Skeletal muscle cell (primary cell): ENCODE measurements around the gene FADS3.
A peak's percentile ranks its signal among the peaks of the same experiment; 100 is the strongest.

Source experiments
- DNase-seq: peaks from one replicate; pipeline ENCODE4 v3.0.0-alpha.2; 2010; ENCODE audit warnings: low read depth
- H3K4me3 ChIP-seq: 2 replicates; pipeline ENCODE4 v1.5.1; 2011; ENCODE audit warnings: low read depth, mild to moderate bottlenecking, control low read depth, low read length, moderate library complexity

The FADS3 gene

GRCh38 chr11:61846362-61847020, 44.9 kb downstream of the FADS3 start:
- no peak overlapping the region for H3K4me3 ChIP-seq
- DNase-seq: no peak

- no peak for DNase-seq
- no peak overlapping the region for H3K4me3 ChIP-seq
Measured at GRCh38 chr11:61844909-61845565, 46.3 kb downstream of the FADS3 start.

GRCh38 chr11:61842528-61842820, 48.9 kb downstream of the FADS3 start:
- DNase-seq: no peak
- no peak overlapping the region for H3K4me3 ChIP-seq

GRCh38 chr11:61841636-61842527, 49.5 kb downstream of the FADS3 start:
- no peak for DNase-seq
- no peak overlapping the region for H3K4me3 ChIP-seq

- DNase-seq: no peak
- no peak overlapping the region for H3K4me3 ChIP-seq
Measured at GRCh38 chr11:61840371-61840770, 51.0 kb downstream of the FADS3 start.

GRCh38 chr11:61839742-61840141, 51.6 kb downstream of the FADS3 start:
- H3K4me3 ChIP-seq: no peak overlapping the region
- DNase-seq: no peak

GRCh38 chr11:61838921-61839320, 52.4 kb downstream of the FADS3 start:
- no peak overlapping the region for H3K4me3 ChIP-seq
- DNase-seq: no peak

GRCh38 chr11:61838501-61838900, 52.8 kb downstream of the FADS3 start:
- DNase-seq: no peak
- H3K4me3 ChIP-seq: no peak overlapping the region

- no peak overlapping the region for H3K4me3 ChIP-seq
- DNase-seq: no peak
Measured at GRCh38 chr11:61837411-61838005, 53.8 kb downstream of the FADS3 start.

GRCh38 chr11:61836193-61836592, 55.2 kb downstream of the FADS3 start:
- DNase-seq: no peak
- no peak overlapping the region for H3K4me3 ChIP-seq

- DNase-seq: peak; percentile 54
- no peak overlapping the region for H3K4me3 ChIP-seq
Measured at GRCh38 chr11:61834278-61835048, 56.9 kb downstream of the FADS3 start.

- no peak for DNase-seq
- H3K4me3 ChIP-seq: no peak overlapping the region
Measured at GRCh38 chr11:61833926-61834277, 57.4 kb downstream of the FADS3 start.

- no peak for DNase-seq
- no peak overlapping the region for H3K4me3 ChIP-seq
Measured at GRCh38 chr11:61833471-61833870, 57.9 kb downstream of the FADS3 start.

- DNase-seq: no peak
- no peak overlapping the region for H3K4me3 ChIP-seq
Measured at GRCh38 chr11:61832754-61833153, 58.6 kb downstream of the FADS3 start.

- H3K4me3 ChIP-seq: no peak overlapping the region
- DNase-seq: no peak
Measured at GRCh38 chr11:61832207-61832606, 59.1 kb downstream of the FADS3 start.

GRCh38 chr11:61830237-61831105, 60.9 kb downstream of the FADS3 start:
- H3K4me3 ChIP-seq: peak overlapping the region; percentile 94
- DNase-seq: no peak

GRCh38 chr11:61829806-61830205, 61.5 kb downstream of the FADS3 start:
- no peak for DNase-seq
- peak overlapping the region; percentile 94 for H3K4me3 ChIP-seq

- H3K4me3 ChIP-seq: peak overlapping the region; percentile 94
- no peak for DNase-seq
Measured at GRCh38 chr11:61828629-61829407, 62.5 kb downstream of the FADS3 start.
